Caco-2 (cell line): ENCODE results near the gene TMEM50B. TPM values are rescaled to one million over a fixed set of nuclear protein-coding genes. Genes with fewer than 3 reads are reported as not detected.

Source experiments
- BruUV-seq: library from RNA; stranded (reverse); fragments of 400-500 nt; replicated peaks from 2 replicates; lab custom pipeline; 2021; lab: Mats Ljungman, UMichigan
- CTCF ChIA-PET: fragments of 300-600 bp; sonication (Branson Sonifier 250); formaldehyde crosslinking; loops from one replicate; lab custom pipeline; 2022; ENCODE audit warnings: antibody characterized with exemption; lab: Charles Lee
- POLR2A ChIA-PET: fragments of 300-600 bp; sonication (Branson Sonifier 250); formaldehyde crosslinking; loops from one replicate; lab custom pipeline; 2022; ENCODE audit warnings: antibody characterized with exemption; lab: Charles Lee
- DNase-seq, 2 experiments: peaks; one replicate each; pipeline versions ENCODE4 v3.0.0 to v3.0.0-alpha.2; 2020 to 2022
- H3K27me3 ChIP-seq: replicated peaks from 2 replicates; pipeline ENCODE4 v1.6.0; 2011; ENCODE audit warnings: low read length; ENCODE audit not compliant: control insufficient read depth, insufficient read depth
- H3K36me3 ChIP-seq: 2 replicates; pipeline ENCODE4 v1.5.1; 2011; ENCODE audit warnings: low read length; ENCODE audit not compliant: control insufficient read depth, insufficient read depth
- H3K4me1 ChIP-seq: fragments of 250-450 bp; sonication (Bioruptor Pico); 2 replicates; pipeline ENCODE4 v1.5.1; 2020; ENCODE audit warnings: mild to moderate bottlenecking
- H3K4me3 ChIP-seq: 2 replicates; pipeline ENCODE4 v1.5.1; 2011; ENCODE audit warnings: low read depth, mild to moderate bottlenecking, control low read depth, low read length
- H3K9me3 ChIP-seq: fragments of 250-450 bp; sonication (Bioruptor Pico); 2 replicates; pipeline ENCODE4 v1.5.1; 2020; ENCODE audit warnings: mild to moderate bottlenecking, moderate library complexity
- H3K27ac Mint-ChIP-seq: one replicate; pipeline ENCODE4 v1.8.0; 2022; ENCODE audit warnings: mixed read lengths; ENCODE audit not compliant: unreplicated experiment
- H3K27me3 Mint-ChIP-seq: one replicate; pipeline ENCODE4 v1.8.0; 2022; ENCODE audit warnings: mixed read lengths; ENCODE audit not compliant: insufficient read depth, unreplicated experiment
- H3K36me3 Mint-ChIP-seq: one replicate; pipeline ENCODE4 v1.8.0; 2022; ENCODE audit warnings: mild to moderate bottlenecking, mixed read lengths; ENCODE audit not compliant: insufficient read depth, unreplicated experiment
- H3K4me1 Mint-ChIP-seq: one replicate; pipeline ENCODE4 v1.8.0; 2022; ENCODE audit warnings: low read depth, mixed read lengths; ENCODE audit not compliant: unreplicated experiment
- H3K4me3 Mint-ChIP-seq: one replicate; pipeline ENCODE4 v1.8.0; 2022; ENCODE audit warnings: mild to moderate bottlenecking, moderate library complexity, mixed read lengths; ENCODE audit not compliant: unreplicated experiment
- H3K9me3 Mint-ChIP-seq: one replicate; pipeline ENCODE4 v1.8.0; 2022; ENCODE audit warnings: mixed read lengths; ENCODE audit not compliant: unreplicated experiment
- intact Hi-C: fragments of 100-400 bp; cut with micrococcal nuclease; formaldehyde crosslinking; loops from one replicate; pipeline ENCODE4 v1.10.0; 2022; ENCODE audit not compliant: unreplicated experiment
- total RNA-seq: library from RNA; stranded (reverse); gene quantifications from 2 replicates; pipeline ENCODE4 v1.2.3, GENCODE V29; 2022
- TF ChIP-seq, protein P1 (sequence below), 2 experiments: fragments of 200-600 bp in 1 of 2; IDR thresholded peaks; 1 replicate in 1 of 2; 2 replicates in 1 of 2; pipeline versions ENCODE4 v1.5.1 to v1.8.0; 2011 to 2022; ENCODE audit warnings: antibody characterized with exemption in 1 of 2, control low read depth in 1 of 2, inconsistent platforms in 1 of 2, low read depth in 1 of 2, low read length in 1 of 2, mild to moderate bottlenecking in 1 of 2, moderate library complexity in 1 of 2; ENCODE audit not compliant: insufficient read depth in 1 of 2, severe bottlenecking in 1 of 2, unreplicated experiment in 1 of 2

TMEM50B gene
- total RNA-seq, 1 experiment from 2014 or later, result 25.9 TPM

DNA sequence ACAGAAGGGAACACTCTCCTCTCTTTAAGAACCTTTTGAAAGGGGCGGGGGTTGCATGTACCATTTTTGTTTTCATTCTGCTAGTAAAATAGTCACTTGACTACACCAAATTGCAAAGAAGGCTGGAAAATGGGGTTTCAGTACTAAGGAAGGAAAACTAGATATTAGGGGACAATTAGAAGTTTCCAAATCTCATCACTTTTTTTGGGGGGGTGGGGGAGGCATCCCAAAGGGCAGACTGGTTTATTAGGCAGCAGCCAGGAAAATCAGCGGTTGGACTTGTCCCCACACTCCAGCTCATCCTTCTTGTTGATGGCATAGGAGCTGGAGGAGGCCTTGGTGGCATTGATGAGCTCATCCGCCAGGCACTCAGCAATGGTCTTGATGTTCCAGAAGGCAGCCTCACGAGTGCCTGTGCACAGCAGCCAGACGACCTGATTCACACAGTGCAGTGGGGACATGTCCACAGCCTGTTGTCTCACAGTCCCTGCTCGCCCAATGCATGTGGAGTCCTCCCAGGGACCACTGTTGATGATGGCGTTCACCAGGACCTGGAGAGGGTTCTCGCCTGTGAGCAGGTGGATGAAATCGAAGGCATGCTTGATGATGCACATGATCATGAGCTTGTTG lies 1.7 kb upstream of the TMEM50B start:
- POLR2A ChIA-PET, result interaction anchor here (2.5 to 3.5 kb wide), 2 partner anchors 10 to 107 kb away, joined by 17 to 43 read pairs; partner anchors contain the start of genes DNAJC28 and DONSON
- no peaks in the 10 kb centered on the region for H3K27me3 ChIP-seq
- DNase-seq, result no peak
- Mint-ChIP-seq H3K9me3 (no peaks in the 10 kb centered on the region), H3K27me3 (no peaks in the 10 kb centered on the region), H3K4me1 (peaks cover 4% of the 10 kb centered on the region), H3K27ac (no peak overlapping the region), H3K36me3 (no peaks in the 10 kb centered on the region), H3K4me3 (peak overlapping the region; percentile 91)
- TF ChIP-seq, protein P1, sequence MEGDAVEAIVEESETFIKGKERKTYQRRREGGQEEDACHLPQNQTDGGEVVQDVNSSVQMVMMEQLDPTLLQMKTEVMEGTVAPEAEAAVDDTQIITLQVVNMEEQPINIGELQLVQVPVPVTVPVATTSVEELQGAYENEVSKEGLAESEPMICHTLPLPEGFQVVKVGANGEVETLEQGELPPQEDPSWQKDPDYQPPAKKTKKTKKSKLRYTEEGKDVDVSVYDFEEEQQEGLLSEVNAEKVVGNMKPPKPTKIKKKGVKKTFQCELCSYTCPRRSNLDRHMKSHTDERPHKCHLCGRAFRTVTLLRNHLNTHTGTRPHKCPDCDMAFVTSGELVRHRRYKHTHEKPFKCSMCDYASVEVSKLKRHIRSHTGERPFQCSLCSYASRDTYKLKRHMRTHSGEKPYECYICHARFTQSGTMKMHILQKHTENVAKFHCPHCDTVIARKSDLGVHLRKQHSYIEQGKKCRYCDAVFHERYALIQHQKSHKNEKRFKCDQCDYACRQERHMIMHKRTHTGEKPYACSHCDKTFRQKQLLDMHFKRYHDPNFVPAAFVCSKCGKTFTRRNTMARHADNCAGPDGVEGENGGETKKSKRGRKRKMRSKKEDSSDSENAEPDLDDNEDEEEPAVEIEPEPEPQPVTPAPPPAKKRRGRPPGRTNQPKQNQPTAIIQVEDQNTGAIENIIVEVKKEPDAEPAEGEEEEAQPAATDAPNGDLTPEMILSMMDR (IDR thresholded peaks at IDR 0.05; ENCODE audit: insufficient read depth in 1 of 2, low read depth in 1 of 2, low read length in 1 of 2, severe bottlenecking in 1 of 2, unreplicated experiment in 1 of 2), result no peak
- intact Hi-C loops, result no loop called here
- no peak overlapping the region for H3K4me3 ChIP-seq
- no peaks in the 10 kb centered on the region for H3K36me3 ChIP-seq
- BruUV-seq, result no TSS peak
- no peaks in the 10 kb centered on the region for H3K9me3 ChIP-seq
- CTCF ChIA-PET, result interaction anchor here (0.6 kb wide), 1 partner anchor 71 kb away, joined by 4 read pairs; no protein-coding TSS in a partner anchor
- peaks cover 6% of the 10 kb centered on the region; the same call in 1 of the 2 replicates for H3K4me1 ChIP-seq

DNA sequence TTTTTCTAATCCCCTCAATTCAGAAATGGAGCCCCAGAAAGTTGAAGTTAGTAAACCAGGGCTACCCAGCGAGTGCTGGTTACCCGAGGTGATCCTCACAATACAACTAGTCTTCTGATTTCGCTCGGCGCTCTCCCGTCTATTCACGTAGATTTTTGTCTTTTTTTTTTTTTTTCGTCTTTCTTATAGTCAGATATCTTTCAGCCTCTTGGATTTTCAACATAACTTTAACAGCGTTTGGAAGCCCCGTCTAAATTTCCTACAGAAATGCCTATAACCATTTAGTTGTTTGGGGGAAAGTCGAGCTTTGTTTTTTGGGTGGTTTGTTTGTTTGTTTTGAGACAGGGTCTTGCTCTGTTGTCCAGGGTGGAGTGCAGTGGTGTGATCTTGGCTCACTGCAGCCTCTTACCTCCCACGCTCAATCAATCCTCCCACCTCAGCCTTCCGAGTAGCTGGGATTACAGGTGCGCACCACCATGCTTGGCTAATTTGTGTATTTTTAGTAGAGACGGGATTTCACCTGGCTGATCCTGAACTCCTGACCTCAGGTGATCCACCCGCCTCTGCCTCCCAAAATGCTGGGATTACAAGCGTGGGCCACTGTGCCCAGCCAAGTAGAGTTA lies 818 bp upstream of the TMEM50B start:
- Histone ChIP-seq H3K27me3 (no peaks in the 10 kb centered on the region), H3K4me1 (peaks cover 6% of the 10 kb centered on the region; the same call in 1 of the 2 replicates), H3K4me3 (peak overlapping the region; percentile 41), H3K36me3 (no peaks in the 10 kb centered on the region), H3K9me3 (no peaks in the 10 kb centered on the region)
- CTCF ChIA-PET, result interaction anchor here (0.5 to 1.7 kb wide), 16 partner anchors 10 to 540 kb away, joined by 3 to 27 read pairs (median 4); partner anchors contain the start of genes DNAJC28 and IFNAR1
- intact Hi-C loops, result no loop called here
- H3K4me3 Mint-ChIP-seq, result peak overlapping the region; percentile 91
- POLR2A ChIA-PET, result interaction anchor here (0.7 to 3.5 kb wide), 11 partner anchors 11 to 593 kb away, joined by 3 to 43 read pairs (median 6); partner anchors contain the start of genes DNAJC28, DONSON, GART and IFNAR1
- H3K27ac Mint-ChIP-seq, result peak overlapping the region; percentile 89
- BruUV-seq, result TSS peak; percentile 77
- H3K36me3 Mint-ChIP-seq, result no peaks in the 10 kb centered on the region
- no peaks in the 10 kb centered on the region for H3K9me3 Mint-ChIP-seq
- no peak for DNase-seq
- H3K4me1 Mint-ChIP-seq, result peaks cover 4% of the 10 kb centered on the region
- no peaks in the 10 kb centered on the region for H3K27me3 Mint-ChIP-seq
- TF ChIP-seq, protein P1 (IDR thresholded peaks at IDR 0.05; ENCODE audit: insufficient read depth in 1 of 2, low read depth in 1 of 2, low read length in 1 of 2, severe bottlenecking in 1 of 2, unreplicated experiment in 1 of 2), result no peak

DNA sequence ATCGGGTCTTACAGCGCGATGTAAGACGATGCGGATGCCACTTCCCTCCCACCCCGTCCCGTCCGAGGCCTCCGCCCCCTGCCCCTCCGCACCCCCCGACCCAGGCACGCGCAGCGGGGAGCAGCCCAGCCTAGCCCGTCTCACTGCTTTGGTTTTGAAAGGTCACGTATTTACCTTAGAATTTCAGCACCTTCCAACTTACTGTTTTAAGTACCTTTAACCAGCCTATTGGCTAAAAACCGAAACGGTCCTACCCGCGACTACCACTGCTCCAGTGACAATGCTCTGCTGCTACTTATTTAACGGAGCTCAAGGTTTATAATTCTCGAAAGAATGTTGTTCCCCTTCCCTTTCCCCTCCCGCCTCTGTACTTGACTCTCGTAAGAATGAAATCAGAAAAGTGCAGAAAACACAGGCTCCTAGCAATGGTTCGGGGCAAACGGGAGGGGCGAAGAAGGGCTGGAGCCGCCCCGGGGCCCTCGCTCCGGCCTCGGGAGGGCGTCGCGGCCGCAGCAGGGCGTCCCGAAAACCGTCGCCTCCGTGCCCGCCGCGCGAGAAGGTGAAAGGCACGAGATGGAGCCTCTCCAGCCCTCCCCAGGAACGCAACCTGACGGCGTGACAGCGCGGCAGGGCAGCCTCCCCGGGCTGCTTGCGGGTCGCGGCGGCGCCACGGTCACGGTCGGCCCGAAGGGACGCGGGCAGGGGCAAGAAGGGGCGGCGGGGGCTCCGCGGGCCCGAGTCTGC lies 667 bp downstream of the TMEM50B start:
- intact Hi-C loops, result no loop called here
- no TSS peak for BruUV-seq

More for the DNA sequence above, 667 bp downstream of the TMEM50B start:
- Mint-ChIP-seq H3K4me3 (peak overlapping the region; percentile 91), H3K27ac (peak overlapping the region; percentile 89), H3K4me1 (peaks cover 4% of the 10 kb centered on the region), H3K27me3 (no peaks in the 10 kb centered on the region), H3K9me3 (no peaks in the 10 kb centered on the region), H3K36me3 (no peaks in the 10 kb centered on the region)
- ChIA-PET CTCF (interaction anchor here (0.5 to 1.7 kb wide), 12 partner anchors 12 to 276 kb away, joined by 3 to 27 read pairs (median 6); partner anchors contain the start of genes DNAJC28, DONSON and IFNAR1), POLR2A (interaction anchor here (0.5 to 3.5 kb wide), 8 partner anchors 12 to 154 kb away, joined by 3 to 43 read pairs (median 10); partner anchors contain the start of genes DNAJC28, DONSON, IFNAR1 and SON)
- peak; percentile 44 to 61 for DNase-seq
- Histone ChIP-seq H3K27me3 (no peaks in the 10 kb centered on the region), H3K36me3 (no peaks in the 10 kb centered on the region), H3K9me3 (no peaks in the 10 kb centered on the region), H3K4me1 (peaks cover 6% of the 10 kb centered on the region; the same call in 1 of the 2 replicates), H3K4me3 (peak overlapping the region; percentile 91)
- TF ChIP-seq, protein P1 (IDR thresholded peaks at IDR 0.05; ENCODE audit: insufficient read depth in 1 of 2, low read depth in 1 of 2, low read length in 1 of 2, severe bottlenecking in 1 of 2, unreplicated experiment in 1 of 2), result no peak
